Calu3 (cell line): ENCODE measurements around the gene NEK11. TPM values are rescaled to one million over a fixed set of nuclear protein-coding genes. Genes with fewer than 3 reads are reported as not detected.

Source experiments
- BruUV-seq: library from RNA; stranded (reverse); fragments of 400-500 nt; replicated peaks from 2 replicates; lab custom pipeline; 2021; lab: Mats Ljungman, UMichigan
- CTCF ChIA-PET: fragments of 300-600 bp; sonication (Branson Sonifier 250); formaldehyde crosslinking; loops from one replicate; lab custom pipeline; 2022; ENCODE audit warnings: antibody characterized with exemption; lab: Charles Lee
- DNase-seq: peaks from one replicate; pipeline ENCODE4 v3.0.0; 2022
- H3K27ac Mint-ChIP-seq: one replicate; pipeline ENCODE4 v1.8.0; 2022; ENCODE audit warnings: mixed read lengths; ENCODE audit not compliant: unreplicated experiment
- H3K27me3 Mint-ChIP-seq: one replicate; pipeline ENCODE4 v1.8.0; 2022; ENCODE audit warnings: mixed read lengths; ENCODE audit not compliant: unreplicated experiment
- H3K36me3 Mint-ChIP-seq: one replicate; pipeline ENCODE4 v1.8.0; 2022; ENCODE audit warnings: mild to moderate bottlenecking, moderate library complexity, mixed read lengths; ENCODE audit not compliant: insufficient read depth, unreplicated experiment
- H3K4me1 Mint-ChIP-seq: one replicate; pipeline ENCODE4 v1.8.0; 2022; ENCODE audit warnings: mild to moderate bottlenecking, low read depth, mixed read lengths; ENCODE audit not compliant: unreplicated experiment
- H3K4me3 Mint-ChIP-seq: one replicate; pipeline ENCODE4 v1.8.0; 2022; ENCODE audit warnings: mild to moderate bottlenecking, low read depth, moderate library complexity, mixed read lengths; ENCODE audit not compliant: unreplicated experiment
- H3K9me3 Mint-ChIP-seq: one replicate; pipeline ENCODE4 v1.8.0; 2022; ENCODE audit warnings: low read depth, mixed read lengths; ENCODE audit not compliant: unreplicated experiment
- CTCF ChIP-seq: fragments of 200-600 bp; IDR thresholded peaks from one replicate; pipeline ENCODE4 v1.8.0; 2022; ENCODE audit warnings: antibody characterized with exemption; ENCODE audit not compliant: unreplicated experiment
- intact Hi-C: fragments of 100-400 bp; cut with micrococcal nuclease; formaldehyde crosslinking; loops from one replicate; pipeline ENCODE4 v1.10.0; 2022; ENCODE audit not compliant: unreplicated experiment
- total RNA-seq: library from RNA; stranded (reverse); gene quantifications from 2 replicates; pipeline ENCODE4 v1.2.3, GENCODE V29; 2022

The NEK11 gene
- total RNA-seq, 1 experiment from 2014 or later, result 23.9 TPM

- DNase-seq, result no peak
- no peaks in the 10 kb centered on the region for H3K4me1 Mint-ChIP-seq
- H3K36me3 Mint-ChIP-seq, result no peaks in the 10 kb centered on the region
- intact Hi-C loops, result no loop called here
- H3K9me3 Mint-ChIP-seq, result no peaks in the 10 kb centered on the region
- no peaks in the 10 kb centered on the region for H3K27me3 Mint-ChIP-seq
- TF ChIP-seq CTCF, result no peak
- H3K27ac Mint-ChIP-seq, result no peak overlapping the region
- BruUV-seq, result no TSS peak
- CTCF ChIA-PET, result interaction anchor here (0.7 kb wide), 1 partner anchor 99 kb away, joined by 3 read pairs; no protein-coding TSS in a partner anchor
- no peak overlapping the region for H3K4me3 Mint-ChIP-seq
Observed at GRCh38 chr3:131275556-131275955, 248.9 kb downstream of the NEK11 start.

GRCh38 chr3:131277836-131278497, 251.3 kb downstream of the NEK11 start:
- TF ChIP-seq CTCF, result no peak
- CTCF ChIA-PET, result no interaction called here
- H3K4me1 Mint-ChIP-seq, result no peaks in the 10 kb centered on the region
- H3K36me3 Mint-ChIP-seq, result no peaks in the 10 kb centered on the region
- no peaks in the 10 kb centered on the region for H3K27me3 Mint-ChIP-seq
- H3K27ac Mint-ChIP-seq, result no peak overlapping the region
- H3K9me3 Mint-ChIP-seq, result no peaks in the 10 kb centered on the region
- no peak for DNase-seq
- H3K4me3 Mint-ChIP-seq, result no peak overlapping the region
- intact Hi-C loops, result no loop called here
- BruUV-seq, result no TSS peak

DNA sequence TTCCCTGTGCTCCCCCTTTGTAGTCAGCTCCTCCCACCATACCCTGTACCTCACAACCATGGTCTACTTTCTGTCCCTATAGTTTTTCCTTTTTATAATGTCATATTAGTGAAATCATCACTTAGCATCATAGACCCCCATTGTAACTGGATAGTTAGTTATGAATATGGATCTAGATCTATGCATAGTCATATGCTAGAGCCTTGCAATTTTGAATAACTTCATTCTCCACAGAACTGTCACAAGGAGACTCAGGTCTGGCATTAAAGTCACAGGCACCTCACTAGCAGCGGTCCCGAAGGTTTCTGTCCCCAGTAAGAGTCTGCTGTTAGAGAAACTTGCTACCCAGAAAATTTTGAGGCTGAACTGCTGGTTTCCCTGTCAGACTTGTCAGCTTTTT, 252.9 kb downstream of the NEK11 start:
- no peak for TF ChIP-seq CTCF
- Mint-ChIP-seq H3K4me3 (no peak overlapping the region), H3K27me3 (no peaks in the 10 kb centered on the region), H3K27ac (no peak overlapping the region), H3K9me3 (no peaks in the 10 kb centered on the region), H3K36me3 (no peaks in the 10 kb centered on the region), H3K4me1 (no peaks in the 10 kb centered on the region)
- intact Hi-C loops, result no loop called here
- CTCF ChIA-PET, result no interaction called here
- no peak for DNase-seq
- BruUV-seq, result no TSS peak

DNA sequence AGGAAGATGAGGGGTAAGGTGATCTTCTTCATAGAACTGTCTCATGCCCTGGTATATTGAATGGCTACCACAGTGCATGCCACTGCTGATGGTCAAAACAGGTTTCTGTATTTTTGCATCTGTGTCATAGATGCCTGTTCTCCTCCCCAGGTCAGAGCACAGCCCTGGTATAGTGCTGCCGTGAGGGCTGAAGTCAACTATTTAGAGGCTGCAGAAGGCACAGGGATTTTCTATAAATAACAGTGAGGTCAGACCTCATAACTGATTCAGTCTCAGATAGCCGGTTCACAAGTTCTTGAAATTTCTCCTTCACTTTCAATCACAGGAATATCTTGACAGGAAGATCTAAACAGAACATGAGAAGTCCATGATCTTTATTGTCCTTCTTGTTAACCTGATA, 255.7 kb downstream of the NEK11 start:
- H3K4me3 Mint-ChIP-seq, result no peak overlapping the region
- BruUV-seq, result no TSS peak
- no peaks in the 10 kb centered on the region for H3K4me1 Mint-ChIP-seq
- no peaks in the 10 kb centered on the region for H3K36me3 Mint-ChIP-seq
- intact Hi-C loops, result no loop called here
- TF ChIP-seq CTCF, result no peak
- DNase-seq, result no peak
- no peak overlapping the region for H3K27ac Mint-ChIP-seq
- no peaks in the 10 kb centered on the region for H3K27me3 Mint-ChIP-seq
- H3K9me3 Mint-ChIP-seq, result no peaks in the 10 kb centered on the region
- CTCF ChIA-PET, result interaction anchor here (0.6 kb wide), 1 partner anchor 10 kb away, joined by 3 read pairs; no protein-coding TSS in a partner anchor
